NCI-H1436 treated with DMSO at 0.1 percent for 48 hours (cell line): ENCODE results near the gene CNR2.
"Not testable (repeated sequence)": the region's sequence is repeated elsewhere in the genome, so short reads cannot be mapped to it uniquely, and the experiment has no call there.

Experiments used
- DNase-seq: peaks from one replicate; lab custom pipeline; 2025; lab: John Stamatoyannopoulos, UW

Gene CNR2

GRCh38 chr1:23836037-23836436 is 77.1 kb downstream of the CNR2 start:
- DNase-seq, result no peak

DNA sequence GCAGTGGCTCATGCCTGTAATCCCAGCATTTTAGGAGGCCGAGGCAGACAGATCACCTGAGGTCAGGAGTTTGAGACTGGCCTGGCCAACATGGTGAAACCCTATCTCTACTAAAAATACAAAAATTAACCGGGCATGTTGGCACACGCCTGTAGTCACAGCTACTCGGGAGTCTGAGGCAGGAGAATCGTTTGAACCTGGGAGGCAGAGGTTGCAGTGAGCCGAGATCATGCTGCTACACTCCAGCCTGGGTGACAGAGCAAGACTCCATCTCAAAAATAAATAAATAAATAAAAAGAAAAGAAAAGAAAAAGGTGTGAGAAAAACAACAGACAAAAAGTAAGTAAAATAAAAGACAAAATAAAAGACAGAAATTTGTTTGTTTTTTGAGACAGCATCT is 79.0 kb downstream of the CNR2 start:
- DNase-seq, result not testable (repeated sequence)

- no peak for DNase-seq
These were observed 85.4 kb downstream of the CNR2 start for GRCh38 chr1:23827717-23828116.

GRCh38 chr1:23826590-23826989 is 86.6 kb downstream of the CNR2 start:
- not testable (repeated sequence) for DNase-seq

- no peak for DNase-seq
These were observed 87.2 kb downstream of the CNR2 start for GRCh38 chr1:23825762-23826522.

- no peak for DNase-seq
These were observed 87.9 kb downstream of the CNR2 start, which contains the start of gene HMGCL for GRCh38 chr1:23825076-23825761. TSS of gene HMGCL (minus strand) at chr1:23825429. CDS start at chr1:23825415, 14 bp downstream.

DNA sequence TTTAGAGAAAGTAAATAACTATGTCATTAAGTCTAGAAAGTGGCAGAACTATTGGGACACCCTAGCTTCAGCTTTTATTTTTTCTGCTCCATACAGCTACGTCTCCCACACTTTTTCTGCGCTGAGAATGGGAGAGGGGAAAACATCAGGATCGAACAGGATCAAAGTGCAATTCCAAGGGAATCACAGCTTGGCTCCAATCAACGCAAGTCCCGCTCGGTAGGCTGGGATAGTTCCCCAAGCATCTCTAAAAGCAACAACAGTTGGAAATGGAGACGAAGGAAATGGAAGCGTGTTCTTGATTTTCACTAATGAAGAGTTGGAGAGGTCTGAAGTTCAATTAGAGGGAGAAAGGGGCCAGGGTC is 88.5 kb downstream of the CNR2 start:
- DNase-seq, result no peak

GRCh38 chr1:23823767-23824166 is 89.4 kb downstream of the CNR2 start:
- DNase-seq, result no peak
